HG03095 (cell line): ENCODE results near the gene RGL2.
"Not testable (repeated sequence)": the region's sequence is repeated elsewhere in the genome, so short reads cannot be mapped to it uniquely, and the experiment has no call there.

Source experiments
- ATAC-seq: cut with Tn5 transposase; IDR thresholded peaks from one replicate; pipeline ENCODE4 v1.9.1; 2021; ENCODE audit warnings: moderate library complexity; ENCODE audit not compliant: unreplicated experiment

RGL2 gene

GRCh38 chr6:33273924-33274902 lies 24.5 kb downstream of the RGL2 start:
- no peak for ATAC-seq

GRCh38 chr6:33273129-33273923 lies 25.4 kb downstream of the RGL2 start:
- no peak for ATAC-seq

GRCh38 chr6:33272275-33273128 lies 26.2 kb downstream of the RGL2 start:
- no peak for ATAC-seq

GRCh38 chr6:33271468-33272274 lies 27.1 kb downstream of the RGL2 start, which contains the start of the genes RPS18 and VPS52:
TSS of gene RPS18 (plus strand) at chr6:33272075. CDS start at chr6:33272120, 45 bp downstream.
TSS of gene VPS52 (minus strand) at chr6:33271876. CDS start at chr6:33271675, 201 bp downstream.
- ATAC-seq: peak; percentile 76

GRCh38 chr6:33271117-33271467 lies 27.6 kb downstream of the RGL2 start:
- ATAC-seq: peak; percentile 4

GRCh38 chr6:33264015-33264414 lies 34.7 kb downstream of the RGL2 start:
- ATAC-seq: no peak

- ATAC-seq: not testable (repeated sequence)
These were observed 36.3 kb downstream of the RGL2 start for GRCh38 chr6:33262490-33262889.

GRCh38 chr6:33259032-33259431 lies 39.7 kb downstream of the RGL2 start:
- no peak for ATAC-seq

- ATAC-seq: no peak
These were observed 44.2 kb downstream of the RGL2 start for GRCh38 chr6:33254591-33254990.

- ATAC-seq: no peak
These were observed 46.0 kb downstream of the RGL2 start for GRCh38 chr6:33252759-33253158.

GRCh38 chr6:33251395-33252012 lies 47.2 kb downstream of the RGL2 start:
- no peak for ATAC-seq

GRCh38 chr6:33250731-33251130 lies 48.0 kb downstream of the RGL2 start:
- ATAC-seq: no peak

GRCh38 chr6:33249732-33250630 lies 48.8 kb downstream of the RGL2 start:
- ATAC-seq: no peak

GRCh38 chr6:33248932-33249731 lies 49.6 kb downstream of the RGL2 start:
- ATAC-seq: peak; percentile 87

- no peak for ATAC-seq
These were observed 50.2 kb downstream of the RGL2 start for GRCh38 chr6:33248643-33248931.

GRCh38 chr6:33247977-33248642 lies 50.6 kb downstream of the RGL2 start:
- no peak for ATAC-seq

- no peak for ATAC-seq
These were observed 55.3 kb downstream of the RGL2 start for GRCh38 chr6:33243476-33243875.
